GM18951 (cell line): ENCODE data around the gene ZBTB2.

Experiments
- POLR2A ChIP-seq: IDR thresholded peaks from 4 replicates; pipeline ENCODE4 v1.6.1; 2011; ENCODE audit warnings: mild to moderate bottlenecking; ENCODE audit not compliant: insufficient read length, insufficient read depth; ENCODE audit errors: extremely low read depth
- in situ Hi-C: fragments of 300-500 bp; cut with MboI; formaldehyde crosslinking; loops from one replicate; pipeline ENCODE4 v1.12.0; 2022; ENCODE audit warnings: low sequenced_read_pairs, mixed read lengths, inconsistent platforms; ENCODE audit not compliant: unreplicated experiment

Gene ZBTB2

DNA sequence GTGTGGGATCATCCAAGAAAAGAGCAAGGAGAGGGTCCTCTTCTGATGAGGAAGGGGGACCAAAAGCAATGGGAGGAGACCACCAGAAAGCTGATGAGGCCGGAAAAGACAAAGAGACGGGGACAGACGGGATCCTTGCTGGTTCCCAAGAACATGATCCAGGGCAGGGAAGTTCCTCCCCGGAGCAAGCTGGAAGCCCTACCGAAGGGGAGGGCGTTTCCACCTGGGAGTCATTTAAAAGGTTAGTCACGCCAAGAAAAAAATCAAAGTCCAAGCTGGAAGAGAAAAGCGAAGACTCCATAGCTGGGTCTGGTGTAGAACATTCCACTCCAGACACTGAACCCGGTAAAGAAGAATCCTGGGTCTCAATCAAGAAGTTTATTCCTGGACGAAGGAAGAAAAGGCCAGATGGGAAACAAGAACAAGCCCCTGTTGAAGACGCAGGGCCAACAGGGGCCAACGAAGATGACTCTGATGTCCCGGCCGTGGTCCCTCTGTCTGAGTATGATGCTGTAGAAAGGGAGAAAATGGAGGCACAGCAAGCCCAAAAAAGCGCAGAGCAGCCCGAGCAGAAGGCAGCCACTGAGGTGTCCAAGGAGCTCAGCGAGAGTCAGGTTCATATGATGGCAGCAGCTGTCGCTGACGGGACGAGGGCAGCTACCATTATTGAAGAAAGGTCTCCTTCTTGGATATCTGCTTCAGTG is 40.8 kb downstream of the ZBTB2 start:
- in situ Hi-C loops = no loop called here
- TF ChIP-seq POLR2A = no peak

DNA sequence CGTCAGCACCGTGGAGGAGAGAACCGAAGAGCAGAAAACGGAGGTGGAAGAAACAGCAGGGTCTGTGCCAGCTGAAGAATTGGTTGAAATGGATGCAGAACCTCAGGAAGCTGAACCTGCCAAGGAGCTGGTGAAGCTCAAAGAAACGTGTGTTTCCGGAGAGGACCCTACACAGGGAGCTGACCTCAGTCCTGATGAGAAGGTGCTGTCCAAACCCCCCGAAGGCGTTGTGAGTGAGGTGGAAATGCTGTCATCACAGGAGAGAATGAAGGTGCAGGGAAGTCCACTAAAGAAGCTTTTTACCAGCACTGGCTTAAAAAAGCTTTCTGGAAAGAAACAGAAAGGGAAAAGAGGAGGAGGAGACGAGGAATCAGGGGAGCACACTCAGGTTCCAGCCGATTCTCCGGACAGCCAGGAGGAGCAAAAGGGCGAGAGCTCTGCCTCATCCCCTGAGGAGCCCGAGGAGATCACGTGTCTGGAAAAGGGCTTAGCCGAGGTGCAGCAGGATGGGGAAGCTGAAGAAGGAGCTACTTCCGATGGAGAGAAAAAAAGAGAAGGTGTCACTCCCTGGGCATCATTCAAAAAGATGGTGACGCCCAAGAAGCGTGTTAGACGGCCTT is 41.6 kb downstream of the ZBTB2 start:
- TF ChIP-seq POLR2A = no peak
- in situ Hi-C loops = loop anchor here (25.0 kb wide), 1 partner anchor 337 kb away; no protein-coding TSS in a partner anchor

DNA sequence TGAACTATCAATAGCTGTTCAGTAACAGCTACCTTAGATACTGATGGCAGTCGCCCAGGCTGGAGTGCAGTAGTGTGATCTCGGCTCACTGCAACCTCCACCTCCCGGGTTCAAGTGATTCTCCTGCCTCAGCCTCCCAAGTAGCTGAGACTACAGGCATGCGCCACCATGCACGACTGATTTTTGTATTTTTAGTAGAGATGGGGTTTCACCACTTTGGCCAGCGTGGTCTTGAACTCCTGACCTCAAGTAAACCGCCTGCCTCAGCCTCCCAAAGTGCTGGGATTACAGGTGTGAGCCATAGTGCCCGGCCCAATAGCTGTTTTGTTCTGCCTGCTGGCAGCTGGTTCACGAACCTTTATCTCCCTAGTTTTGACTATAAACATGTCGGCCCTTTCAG is 48.6 kb downstream of the ZBTB2 start:
- in situ Hi-C loops = loop anchor here (25.0 kb wide), 1 partner anchor 330 kb away; no protein-coding TSS in a partner anchor

DNA sequence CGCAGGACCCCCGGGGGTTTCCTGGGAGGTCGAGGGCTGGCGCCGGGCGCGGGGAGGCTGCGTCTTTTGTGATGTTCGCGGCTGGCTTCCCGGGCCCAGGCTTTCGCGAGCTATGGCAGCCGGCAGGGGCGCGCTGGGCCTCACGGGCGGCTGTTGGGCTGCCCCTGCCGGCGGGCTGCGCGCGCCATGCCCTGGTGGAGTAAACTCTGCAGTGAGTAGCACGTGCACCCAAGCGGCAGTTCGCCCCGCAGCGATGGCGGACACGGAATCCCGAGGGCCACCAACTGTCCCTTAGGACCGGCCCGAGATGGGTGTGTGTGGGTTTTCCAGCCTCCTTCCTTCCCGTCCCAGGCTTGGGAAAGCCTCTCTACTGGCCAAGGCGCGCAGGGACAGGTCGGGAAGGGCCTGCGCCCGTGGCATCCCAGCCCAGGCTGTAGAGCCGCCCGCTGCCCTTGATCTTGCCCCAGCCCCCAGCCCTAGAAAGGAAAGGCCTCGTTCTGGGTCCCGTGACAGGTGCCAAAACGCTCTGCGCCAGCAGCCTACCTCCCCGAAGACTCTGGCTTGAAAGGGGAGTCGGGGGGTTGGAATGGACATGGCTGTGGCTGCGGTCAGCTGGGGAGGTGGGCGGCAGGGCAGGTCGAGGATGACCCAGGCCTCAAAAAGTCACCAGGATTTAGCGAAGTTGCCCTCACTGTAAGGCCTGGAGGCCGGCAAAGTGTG is 49.7 kb downstream of the ZBTB2 start:
- TF ChIP-seq POLR2A = no peak
- in situ Hi-C loops = loop anchor here (25.0 kb wide), 1 partner anchor 329 kb away; no protein-coding TSS in a partner anchor

DNA sequence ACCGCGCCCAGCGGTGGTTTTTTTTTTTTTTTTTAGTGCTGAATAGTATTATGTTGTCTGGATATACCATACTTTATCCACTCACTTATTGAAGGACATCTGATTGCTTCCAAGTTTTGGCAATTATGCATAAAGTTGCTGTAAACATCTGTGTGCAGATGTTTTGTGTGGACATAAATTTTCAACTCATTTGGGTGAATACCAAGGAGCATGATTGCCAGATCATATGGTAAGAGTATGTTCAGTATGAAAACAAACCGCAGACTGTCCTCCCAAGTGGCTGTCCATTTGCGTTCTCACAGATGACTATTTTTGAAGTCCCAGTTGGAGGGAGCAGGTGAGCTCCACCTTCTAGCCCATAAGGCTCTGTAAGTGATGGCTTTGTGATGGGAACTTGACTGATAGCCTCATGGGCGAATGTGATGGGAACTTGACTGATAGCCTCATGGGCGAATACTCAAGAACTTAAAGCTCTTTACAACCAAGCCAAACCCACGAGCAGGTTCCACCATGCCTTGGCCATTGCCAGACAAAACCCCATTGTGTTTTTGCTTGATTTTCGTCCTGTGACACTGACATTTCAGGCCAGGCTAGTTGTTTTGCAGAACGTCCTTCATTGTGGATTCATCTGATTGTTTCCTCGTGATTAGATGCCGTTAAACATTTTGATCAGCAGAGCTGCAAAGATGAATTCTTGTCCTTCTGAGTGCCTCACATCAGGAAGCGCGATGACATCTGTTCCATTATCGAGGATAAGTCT is 51.0 kb downstream of the ZBTB2 start:
- in situ Hi-C loops = loop anchor here (25.0 kb wide), 1 partner anchor 328 kb away; no protein-coding TSS in a partner anchor
- no peak for TF ChIP-seq POLR2A

DNA sequence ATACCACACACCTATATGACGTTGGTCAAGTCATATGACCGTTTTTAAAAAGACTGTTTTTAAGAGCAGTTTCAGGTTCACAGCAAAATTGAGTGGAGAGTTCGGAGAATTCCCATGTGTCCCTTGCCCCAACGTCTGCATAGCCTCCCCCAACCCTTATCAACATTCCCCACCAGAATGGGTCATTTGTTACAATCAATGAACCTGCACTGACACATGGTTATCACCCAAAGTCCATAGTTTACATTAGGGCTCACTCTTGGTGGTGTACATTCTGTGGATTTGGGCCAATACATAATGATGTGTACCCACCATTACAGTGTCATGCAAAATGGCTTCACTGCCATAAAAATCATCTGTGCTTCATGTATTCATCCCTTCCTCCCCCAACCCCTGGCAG is 52.0 kb downstream of the ZBTB2 start:
- no peak for TF ChIP-seq POLR2A
- in situ Hi-C loops = loop anchor here (25.0 kb wide), 1 partner anchor 327 kb away; no protein-coding TSS in a partner anchor

DNA sequence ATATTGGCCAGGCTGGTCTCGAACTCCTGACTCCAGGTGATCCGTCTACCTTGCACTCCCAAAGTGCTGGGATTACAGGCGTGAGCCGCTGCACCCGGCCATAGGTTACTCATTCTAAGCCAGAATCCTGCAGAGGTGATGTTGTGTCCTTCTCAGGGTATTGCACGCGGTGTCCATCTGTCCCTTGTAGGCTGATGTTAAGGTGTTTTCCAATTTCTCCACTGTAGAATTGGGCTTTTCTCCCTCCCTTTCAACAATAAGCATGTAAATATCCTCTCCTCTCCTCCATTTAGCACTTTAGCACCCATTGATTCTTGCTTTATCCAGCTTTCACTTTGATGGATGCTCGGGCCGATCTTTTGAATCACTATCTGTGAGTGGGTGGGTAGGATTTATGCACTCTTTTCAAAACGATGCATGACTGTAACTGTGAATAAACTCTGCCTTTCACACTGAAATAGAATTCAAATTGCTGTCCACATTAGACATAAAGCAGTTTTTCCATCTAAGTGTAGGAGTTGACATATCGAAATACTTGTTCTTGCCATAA is 52.6 kb downstream of the ZBTB2 start:
- TF ChIP-seq POLR2A = no peak
- in situ Hi-C loops = loop anchor here (25.0 kb wide), 1 partner anchor 326 kb away; no protein-coding TSS in a partner anchor

DNA sequence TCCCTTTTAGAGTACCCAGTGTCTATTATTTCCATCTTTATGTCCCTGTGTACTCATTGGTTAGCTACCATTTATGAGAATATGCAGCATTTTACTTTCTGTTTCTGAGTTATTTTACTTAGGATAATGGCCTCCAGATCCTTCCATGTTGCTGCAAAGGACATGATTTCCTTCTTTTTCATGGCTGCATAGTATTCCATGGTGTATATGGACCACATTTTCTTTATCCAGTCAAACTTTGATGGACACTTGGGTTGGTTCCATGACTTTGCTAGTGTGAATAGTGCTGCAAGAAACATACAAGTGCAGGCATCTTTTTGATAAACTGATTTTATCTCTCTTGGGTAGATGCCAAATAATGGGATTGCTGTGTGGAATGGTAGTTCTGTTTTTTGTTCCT is 55.4 kb downstream of the ZBTB2 start:
- TF ChIP-seq POLR2A = no peak
- in situ Hi-C loops = loop anchor here (25.0 kb wide), 1 partner anchor 324 kb away; no protein-coding TSS in a partner anchor

DNA sequence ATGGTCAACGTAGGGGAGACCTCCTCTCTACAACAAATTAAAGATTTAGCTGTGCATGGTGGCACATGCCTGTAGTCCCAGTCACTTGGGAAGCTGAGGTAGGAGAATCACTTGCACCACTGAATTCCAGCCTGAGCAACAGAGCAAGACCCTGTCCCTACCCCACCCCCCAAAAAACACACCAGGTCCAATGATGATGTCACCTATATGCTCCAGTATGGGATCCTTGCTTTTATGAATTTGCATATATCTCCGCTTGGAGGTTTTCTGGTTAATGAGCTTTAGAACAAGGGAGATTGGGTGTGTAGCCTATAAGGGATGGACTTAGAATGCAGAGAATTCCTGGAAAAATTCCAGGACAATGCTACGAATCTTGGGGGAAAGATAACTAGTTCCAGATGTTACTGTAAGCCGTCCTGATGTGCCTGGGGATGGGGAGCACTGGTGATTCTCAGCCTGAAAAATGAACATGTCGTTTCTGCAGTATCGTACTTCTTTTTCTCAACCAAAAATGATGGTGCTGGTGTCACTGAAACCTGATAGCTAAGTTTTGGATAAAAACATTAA is 61.1 kb downstream of the ZBTB2 start:
- TF ChIP-seq POLR2A = no peak
- in situ Hi-C loops = loop anchor here (25.0 kb wide), 1 partner anchor 318 kb away; no protein-coding TSS in a partner anchor

DNA sequence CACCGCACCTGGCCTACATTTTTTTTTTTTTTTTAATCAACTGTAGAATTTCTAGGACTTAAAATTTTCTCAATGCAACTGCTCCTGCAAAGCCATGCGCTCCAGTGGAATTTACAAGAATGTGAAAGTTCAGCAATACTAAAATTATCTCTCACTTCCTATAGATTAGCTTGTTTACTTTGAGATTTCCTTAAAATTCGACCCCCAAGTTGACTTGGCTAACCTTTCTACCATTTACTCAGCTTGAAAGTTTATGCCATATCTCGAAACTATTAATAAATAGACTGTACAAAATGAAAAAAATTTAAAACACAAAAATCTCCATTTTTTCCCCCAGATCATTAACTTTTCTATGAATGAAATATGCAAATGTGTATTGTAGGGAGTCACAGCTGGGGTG is 64.3 kb downstream of the ZBTB2 start:
- TF ChIP-seq POLR2A = no peak
- in situ Hi-C loops = loop anchor here (10.0 to 25.0 kb wide), 2 partner anchors 315 to 432 kb away; no protein-coding TSS in a partner anchor

DNA sequence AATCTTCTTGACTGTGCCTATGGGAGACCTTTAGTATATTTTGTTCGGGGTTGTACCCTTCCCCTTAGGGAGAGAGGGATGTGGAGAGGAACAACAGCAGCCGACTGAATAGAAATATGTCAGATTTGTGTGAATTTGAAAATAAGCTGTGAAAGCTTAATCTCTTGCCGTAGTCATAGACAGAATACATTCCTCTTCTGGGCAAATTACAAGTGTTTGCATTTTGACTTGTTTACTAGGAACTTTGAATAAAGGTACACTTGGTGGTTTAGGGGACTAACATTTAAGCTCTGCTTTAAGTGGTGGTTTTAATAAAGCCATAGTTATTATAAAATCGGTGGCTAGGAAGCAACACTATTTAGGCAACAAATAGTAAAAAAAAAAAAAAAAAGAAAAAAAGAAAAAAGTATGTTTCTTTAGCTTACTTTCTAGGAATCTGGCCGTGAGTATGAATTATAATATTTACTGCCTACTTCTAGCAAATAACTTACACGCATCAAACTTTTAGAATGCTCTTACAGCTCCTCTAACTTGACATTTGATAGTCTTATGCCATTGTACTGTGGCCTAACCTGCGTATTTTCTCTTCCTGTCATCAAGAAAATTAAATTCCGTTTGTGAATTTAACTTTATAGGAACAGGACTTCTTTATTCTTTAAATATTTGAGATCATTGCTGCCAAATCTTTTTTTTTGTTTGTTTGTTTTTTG is 65.1 kb downstream of the ZBTB2 start:
- in situ Hi-C loops = loop anchor here (10.0 to 25.0 kb wide), 2 partner anchors 314 to 431 kb away; no protein-coding TSS in a partner anchor
- TF ChIP-seq POLR2A = no peak
